HEK293 (cell line): ENCODE measurements around the gene TMCC1.

Experiments
- GLI2 ChIP-seq: fragments of 450-650 bp; formaldehyde crosslinking; IDR thresholded peaks from 2 replicates; pipeline ENCODE4; 2017; ENCODE audit warnings: missing biosample characterization, missing genetic modification characterization, low read depth, borderline replicate concordance
- GLIS1 ChIP-seq: fragments of 450-650 bp; formaldehyde crosslinking; IDR thresholded peaks from 2 replicates; pipeline ENCODE4 v1.5.1; 2016; ENCODE audit warnings: missing biosample characterization, missing genetic modification characterization
- KLF1 ChIP-seq: fragments of 450-650 bp; formaldehyde crosslinking; IDR thresholded peaks from 2 replicates; pipeline ENCODE4 v1.5.1; 2016; ENCODE audit warnings: missing biosample characterization, missing genetic modification characterization
- REPIN1 ChIP-seq: fragments of 450-650 bp; formaldehyde crosslinking; IDR thresholded peaks from 2 replicates; pipeline ENCODE4 v1.5.1; 2017; ENCODE audit warnings: missing biosample characterization, missing genetic modification characterization, low read depth
- SALL2 ChIP-seq: fragments of 450-650 bp; formaldehyde crosslinking; IDR thresholded peaks from 2 replicates; pipeline ENCODE4 v1.5.0; 2017; ENCODE audit warnings: missing biosample characterization, mild to moderate bottlenecking, missing genetic modification characterization, borderline replicate concordance
- SCRT2 ChIP-seq: fragments of 450-650 bp; formaldehyde crosslinking; IDR thresholded peaks from 2 replicates; pipeline ENCODE4 v1.5.1; 2016; ENCODE audit warnings: missing biosample characterization, missing genetic modification characterization
- SP2 ChIP-seq: fragments of 450-650 bp; formaldehyde crosslinking; IDR thresholded peaks from 2 replicates; pipeline ENCODE4 v1.5.1; 2016; ENCODE audit warnings: missing biosample characterization, missing genetic modification characterization
- SP7 ChIP-seq: fragments of 450-650 bp; formaldehyde crosslinking; IDR thresholded peaks from 2 replicates; pipeline ENCODE4 v1.5.1; 2016; ENCODE audit warnings: missing biosample characterization, missing genetic modification characterization
- WT1 ChIP-seq: fragments of 450-650 bp; formaldehyde crosslinking; IDR thresholded peaks from 2 replicates; pipeline ENCODE4 v1.5.1; 2016; ENCODE audit warnings: missing biosample characterization, missing genetic modification characterization
- ZBTB21 ChIP-seq: fragments of 450-650 bp; formaldehyde crosslinking; IDR thresholded peaks from 2 replicates; pipeline ENCODE4 v1.5.1; 2017; ENCODE audit warnings: missing biosample characterization, missing genetic modification characterization
- ZFP37 ChIP-seq: fragments of 450-650 bp; formaldehyde crosslinking; IDR thresholded peaks from 2 replicates; pipeline ENCODE4 v1.5.1; 2016; ENCODE audit warnings: missing biosample characterization, missing genetic modification characterization
- ZIC2 ChIP-seq: fragments of 450-650 bp; formaldehyde crosslinking; IDR thresholded peaks from 2 replicates; pipeline ENCODE4 v1.5.1; 2016; ENCODE audit warnings: missing biosample characterization, missing genetic modification characterization
- ZNF132 ChIP-seq: fragments of 450-650 bp; formaldehyde crosslinking; IDR thresholded peaks from 2 replicates; pipeline ENCODE4 v1.5.1; 2017; ENCODE audit warnings: missing biosample characterization, missing genetic modification characterization, borderline replicate concordance
- ZNF175 ChIP-seq: fragments of 450-650 bp; formaldehyde crosslinking; IDR thresholded peaks from 2 replicates; pipeline ENCODE4 v1.5.1; 2016; ENCODE audit warnings: missing biosample characterization, missing genetic modification characterization
- ZNF2 ChIP-seq: fragments of 450-650 bp; formaldehyde crosslinking; IDR thresholded peaks from 2 replicates; pipeline ENCODE4 v1.5.1; 2016; ENCODE audit warnings: missing biosample characterization, missing genetic modification characterization
- ZNF221 ChIP-seq: fragments of 450-650 bp; formaldehyde crosslinking; IDR thresholded peaks from 2 replicates; pipeline ENCODE4 v1.5.1; 2017; ENCODE audit warnings: missing biosample characterization, missing genetic modification characterization, borderline replicate concordance
- ZNF23 ChIP-seq: fragments of 450-650 bp; formaldehyde crosslinking; IDR thresholded peaks from 2 replicates; pipeline ENCODE4 v1.5.1; 2016; ENCODE audit warnings: missing biosample characterization, missing genetic modification characterization, borderline replicate concordance
- ZNF274 ChIP-seq, 2 experiments: fragments of 200-500 bp in 1 of 2; fragments of 450-650 bp in 1 of 2; sonication (Bioruptor generic) in 1 of 2; formaldehyde crosslinking in 1 of 2; IDR thresholded peaks; 2 replicates each; pipeline versions ENCODE4 v1.5.1 to v1.6.1; 2014 to 2016; ENCODE audit warnings: borderline replicate concordance in 1 of 2, inconsistent platforms in 1 of 2, low read length in 1 of 2, missing biosample characterization in 1 of 2, missing genetic modification characterization in 1 of 2
- ZNF394 ChIP-seq: fragments of 450-650 bp; formaldehyde crosslinking; IDR thresholded peaks from 2 replicates; pipeline ENCODE4 v1.5.1; 2016; ENCODE audit warnings: missing biosample characterization, missing genetic modification characterization, mild to moderate bottlenecking, moderate library complexity, borderline replicate concordance
- ZNF416 ChIP-seq: fragments of 450-650 bp; formaldehyde crosslinking; IDR thresholded peaks from 2 replicates; pipeline ENCODE4 v1.5.1; 2016; ENCODE audit warnings: missing biosample characterization, missing genetic modification characterization
- ZNF473 ChIP-seq: fragments of 450-650 bp; formaldehyde crosslinking; IDR thresholded peaks from 2 replicates; pipeline ENCODE4 v1.5.1; 2017; ENCODE audit warnings: missing biosample characterization, missing genetic modification characterization
- ZNF560 ChIP-seq: fragments of 450-650 bp; formaldehyde crosslinking; IDR thresholded peaks from 2 replicates; pipeline ENCODE4 v1.5.1; 2017; ENCODE audit warnings: missing biosample characterization, missing genetic modification characterization, borderline replicate concordance
- ZNF654 ChIP-seq: fragments of 450-650 bp; formaldehyde crosslinking; IDR thresholded peaks from 2 replicates; pipeline ENCODE4 v1.5.1; 2016; ENCODE audit warnings: low read depth, missing biosample characterization, missing genetic modification characterization
- ZNF658 ChIP-seq: fragments of 450-650 bp; formaldehyde crosslinking; IDR thresholded peaks from 2 replicates; pipeline ENCODE4; 2016; ENCODE audit warnings: missing biosample characterization, missing genetic modification characterization
- ZXDB ChIP-seq: fragments of 450-650 bp; formaldehyde crosslinking; IDR thresholded peaks from 2 replicates; pipeline ENCODE4 v1.5.1; 2016; ENCODE audit warnings: missing biosample characterization, missing genetic modification characterization
- TF ChIP-seq, protein P1 (sequence below): fragments of 450-650 bp; formaldehyde crosslinking; IDR thresholded peaks from 2 replicates; pipeline ENCODE4 v1.5.1; 2017; ENCODE audit warnings: missing biosample characterization, missing genetic modification characterization
- TF ChIP-seq, protein P2 (sequence below): fragments of 450-650 bp; formaldehyde crosslinking; IDR thresholded peaks from 2 replicates; pipeline ENCODE4 v1.5.1; 2016; ENCODE audit warnings: missing biosample characterization, missing genetic modification characterization
- TF ChIP-seq, protein P3 (sequence below): fragments of 450-650 bp; formaldehyde crosslinking; conservative IDR thresholded peaks from 2 replicates; pipeline ENCODE4 v1.5.1; 2016; ENCODE audit warnings: low read depth, missing biosample characterization, missing genetic modification characterization
- TF ChIP-seq, protein P4 (sequence below): fragments of 450-650 bp; IDR thresholded peaks from 2 replicates; pipeline ENCODE4 v1.5.1; 2018; ENCODE audit warnings: missing biosample characterization, mild to moderate bottlenecking, missing genetic modification characterization

TMCC1 gene

DNA sequence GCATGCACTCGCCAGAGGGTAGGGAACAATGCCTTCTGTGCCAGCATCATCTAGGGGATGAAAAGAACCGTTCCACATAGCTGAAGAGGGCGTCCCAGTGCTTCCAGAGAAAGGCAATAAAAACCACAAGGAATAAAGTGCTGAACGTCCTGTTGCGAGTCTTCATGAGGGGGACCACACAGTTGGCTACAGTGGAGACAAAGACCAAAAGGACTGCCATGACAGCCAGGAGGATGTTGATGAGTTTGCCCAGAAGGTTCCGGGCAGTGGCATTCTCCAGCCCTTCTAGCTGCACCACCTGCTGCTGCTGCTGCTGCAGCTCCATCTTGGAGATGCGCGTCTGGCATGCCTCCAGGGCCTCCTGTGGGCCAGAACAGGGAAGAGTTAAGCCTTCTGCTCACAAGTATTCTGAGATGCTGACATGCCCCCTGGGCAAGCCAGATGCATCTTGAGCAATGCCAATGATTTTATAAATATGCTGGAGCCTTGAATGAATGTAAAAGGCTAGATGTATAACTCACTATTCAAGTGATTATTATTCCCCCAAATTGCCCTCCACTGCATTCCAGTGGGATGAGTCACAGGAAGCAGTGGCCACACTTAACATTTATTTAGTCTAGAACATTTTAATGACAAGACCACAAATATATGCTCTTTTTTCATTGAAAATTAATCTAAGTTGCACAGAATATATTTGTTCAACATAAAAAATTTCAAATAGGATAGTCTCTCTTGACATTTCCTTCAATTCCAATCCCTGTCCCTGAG is 241.9 kb downstream of the TMCC1 start (continued):
- no peak for TF ChIP-seq KLF1 (tag by site-specific recombination)
- no peak for TF ChIP-seq ZNF394 (tag by site-specific recombination)
- TF ChIP-seq ZBTB21 (tag by site-specific recombination), result no peak
- no peak for TF ChIP-seq ZNF560
- no peak for TF ChIP-seq GLI2
- TF ChIP-seq, protein P1, sequence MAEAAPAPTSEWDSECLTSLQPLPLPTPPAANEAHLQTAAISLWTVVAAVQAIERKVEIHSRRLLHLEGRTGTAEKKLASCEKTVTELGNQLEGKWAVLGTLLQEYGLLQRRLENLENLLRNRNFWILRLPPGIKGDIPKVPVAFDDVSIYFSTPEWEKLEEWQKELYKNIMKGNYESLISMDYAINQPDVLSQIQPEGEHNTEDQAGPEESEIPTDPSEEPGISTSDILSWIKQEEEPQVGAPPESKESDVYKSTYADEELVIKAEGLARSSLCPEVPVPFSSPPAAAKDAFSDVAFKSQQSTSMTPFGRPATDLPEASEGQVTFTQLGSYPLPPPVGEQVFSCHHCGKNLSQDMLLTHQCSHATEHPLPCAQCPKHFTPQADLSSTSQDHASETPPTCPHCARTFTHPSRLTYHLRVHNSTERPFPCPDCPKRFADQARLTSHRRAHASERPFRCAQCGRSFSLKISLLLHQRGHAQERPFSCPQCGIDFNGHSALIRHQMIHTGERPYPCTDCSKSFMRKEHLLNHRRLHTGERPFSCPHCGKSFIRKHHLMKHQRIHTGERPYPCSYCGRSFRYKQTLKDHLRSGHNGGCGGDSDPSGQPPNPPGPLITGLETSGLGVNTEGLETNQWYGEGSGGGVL (tag by site-specific recombination), result no peak
- 0 out of 2 replicates have a peak, but pooled peaks have one; percentile 12 for TF ChIP-seq SP7 (tag by site-specific recombination)
- no peak for TF ChIP-seq ZNF416 (tag by site-specific recombination)
- TF ChIP-seq REPIN1, result no peak
- no peak for TF ChIP-seq SP2
- no peak for TF ChIP-seq ZXDB
- TF ChIP-seq SCRT2 (tag by site-specific recombination), result peak; percentile 87
- TF ChIP-seq, protein P2, sequence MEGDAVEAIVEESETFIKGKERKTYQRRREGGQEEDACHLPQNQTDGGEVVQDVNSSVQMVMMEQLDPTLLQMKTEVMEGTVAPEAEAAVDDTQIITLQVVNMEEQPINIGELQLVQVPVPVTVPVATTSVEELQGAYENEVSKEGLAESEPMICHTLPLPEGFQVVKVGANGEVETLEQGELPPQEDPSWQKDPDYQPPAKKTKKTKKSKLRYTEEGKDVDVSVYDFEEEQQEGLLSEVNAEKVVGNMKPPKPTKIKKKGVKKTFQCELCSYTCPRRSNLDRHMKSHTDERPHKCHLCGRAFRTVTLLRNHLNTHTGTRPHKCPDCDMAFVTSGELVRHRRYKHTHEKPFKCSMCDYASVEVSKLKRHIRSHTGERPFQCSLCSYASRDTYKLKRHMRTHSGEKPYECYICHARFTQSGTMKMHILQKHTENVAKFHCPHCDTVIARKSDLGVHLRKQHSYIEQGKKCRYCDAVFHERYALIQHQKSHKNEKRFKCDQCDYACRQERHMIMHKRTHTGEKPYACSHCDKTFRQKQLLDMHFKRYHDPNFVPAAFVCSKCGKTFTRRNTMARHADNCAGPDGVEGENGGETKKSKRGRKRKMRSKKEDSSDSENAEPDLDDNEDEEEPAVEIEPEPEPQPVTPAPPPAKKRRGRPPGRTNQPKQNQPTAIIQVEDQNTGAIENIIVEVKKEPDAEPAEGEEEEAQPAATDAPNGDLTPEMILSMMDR (tag by site-specific recombination), result no peak
- 0 out of 2 replicates have a peak, but pooled peaks have one; percentile 14 for TF ChIP-seq ZNF654
- TF ChIP-seq GLIS1, result peak; percentile 58
- TF ChIP-seq ZFP37 (tag by site-specific recombination), result 0 out of 2 replicates have a peak, but pooled peaks have one; percentile 26
- no peak for TF ChIP-seq ZNF175
- TF ChIP-seq ZIC2 (tag by site-specific recombination), result peak; percentile 54
- TF ChIP-seq WT1 (tag by site-specific recombination), result no peak
- no peak for TF ChIP-seq ZNF274 (IDR thresholded peaks at IDR 0.05; ENCODE audit: low read length)
- TF ChIP-seq ZNF274 (tag by site-specific recombination; IDR thresholded peaks at IDR 0.05; ENCODE audit: borderline replicate concordance), result no peak
- TF ChIP-seq ZNF473, result no peak
- TF ChIP-seq, protein P3, sequence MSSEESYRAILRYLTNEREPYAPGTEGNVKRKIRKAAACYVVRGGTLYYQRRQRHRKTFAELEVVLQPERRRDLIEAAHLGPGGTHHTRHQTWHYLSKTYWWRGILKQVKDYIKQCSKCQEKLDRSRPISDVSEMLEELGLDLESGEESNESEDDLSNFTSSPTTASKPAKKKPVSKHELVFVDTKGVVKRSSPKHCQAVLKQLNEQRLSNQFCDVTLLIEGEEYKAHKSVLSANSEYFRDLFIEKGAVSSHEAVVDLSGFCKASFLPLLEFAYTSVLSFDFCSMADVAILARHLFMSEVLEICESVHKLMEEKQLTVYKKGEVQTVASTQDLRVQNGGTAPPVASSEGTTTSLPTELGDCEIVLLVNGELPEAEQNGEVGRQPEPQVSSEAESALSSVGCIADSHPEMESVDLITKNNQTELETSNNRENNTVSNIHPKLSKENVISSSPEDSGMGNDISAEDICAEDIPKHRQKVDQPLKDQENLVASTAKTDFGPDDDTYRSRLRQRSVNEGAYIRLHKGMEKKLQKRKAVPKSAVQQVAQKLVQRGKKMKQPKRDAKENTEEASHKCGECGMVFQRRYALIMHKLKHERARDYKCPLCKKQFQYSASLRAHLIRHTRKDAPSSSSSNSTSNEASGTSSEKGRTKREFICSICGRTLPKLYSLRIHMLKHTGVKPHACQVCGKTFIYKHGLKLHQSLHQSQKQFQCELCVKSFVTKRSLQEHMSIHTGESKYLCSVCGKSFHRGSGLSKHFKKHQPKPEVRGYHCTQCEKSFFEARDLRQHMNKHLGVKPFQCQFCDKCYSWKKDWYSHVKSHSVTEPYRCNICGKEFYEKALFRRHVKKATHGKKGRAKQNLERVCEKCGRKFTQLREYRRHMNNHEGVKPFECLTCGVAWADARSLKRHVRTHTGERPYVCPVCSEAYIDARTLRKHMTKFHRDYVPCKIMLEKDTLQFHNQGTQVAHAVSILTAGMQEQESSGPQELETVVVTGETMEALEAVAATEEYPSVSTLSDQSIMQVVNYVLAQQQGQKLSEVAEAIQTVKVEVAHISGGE (tag by site-specific recombination), result no peak
- no peak for TF ChIP-seq ZNF658
- no peak for TF ChIP-seq ZNF23 (tag by site-specific recombination)
- TF ChIP-seq ZNF2 (tag by site-specific recombination), result no peak
- TF ChIP-seq ZNF132, result no peak
- TF ChIP-seq, protein P4, sequence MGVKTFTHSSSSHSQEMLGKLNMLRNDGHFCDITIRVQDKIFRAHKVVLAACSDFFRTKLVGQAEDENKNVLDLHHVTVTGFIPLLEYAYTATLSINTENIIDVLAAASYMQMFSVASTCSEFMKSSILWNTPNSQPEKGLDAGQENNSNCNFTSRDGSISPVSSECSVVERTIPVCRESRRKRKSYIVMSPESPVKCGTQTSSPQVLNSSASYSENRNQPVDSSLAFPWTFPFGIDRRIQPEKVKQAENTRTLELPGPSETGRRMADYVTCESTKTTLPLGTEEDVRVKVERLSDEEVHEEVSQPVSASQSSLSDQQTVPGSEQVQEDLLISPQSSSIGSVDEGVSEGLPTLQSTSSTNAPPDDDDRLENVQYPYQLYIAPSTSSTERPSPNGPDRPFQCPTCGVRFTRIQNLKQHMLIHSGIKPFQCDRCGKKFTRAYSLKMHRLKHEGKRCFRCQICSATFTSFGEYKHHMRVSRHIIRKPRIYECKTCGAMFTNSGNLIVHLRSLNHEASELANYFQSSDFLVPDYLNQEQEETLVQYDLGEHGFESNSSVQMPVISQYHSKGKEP (tag by site-specific recombination), result peak; percentile 94
- no peak for TF ChIP-seq SALL2
- no peak for TF ChIP-seq ZNF221
